PC-9 (cell line): ENCODE measurements around the gene BMPR1B.

ENCODE experiments used
- CTCF ChIP-seq: fragments of 200-600 bp; sonication (generic); conservative IDR thresholded peaks from 2 replicates; pipeline ENCODE4 v1.6.1; 2017; ENCODE audit warnings: mixed run types, antibody characterized with exemption, mild to moderate bottlenecking, moderate library complexity
- EZH2 ChIP-seq: fragments of 200-600 bp; sonication (generic); IDR thresholded peaks from 2 replicates; pipeline ENCODE4 v1.8.0; 2017; ENCODE audit warnings: antibody characterized with exemption, low read depth

- TF ChIP-seq EZH2, result no peak
- TF ChIP-seq CTCF, result no peak
Observed at GRCh38 chr4:95186666-95187065, 428.9 kb downstream of the BMPR1B start.
